Measurements from ENCODE around the gene NRXN3. TPM values are rescaled to one million over a fixed set of nuclear protein-coding genes. Genes with fewer than 3 reads are reported as not detected.

Gene NRXN3
- polyA plus RNA-seq, 1 of the 3 experiments (the other 2 are of a cell fraction) = 1.6 TPM

- WGBS (ENCODE audit: low lambda C conversion rate) = 24% methylated on average over 5 of the region's 5 CpGs
- H2AFZ ChIP-seq (ENCODE audit: low read depth) = no peak overlapping the region
- CTCF ChIA-PET = no interaction called here
- no peak overlapping the region for H3K27ac ChIP-seq (ENCODE audit: low read depth in 2 of 2, low read length in 1 of 2)
- TF ChIP-seq, protein P1, sequence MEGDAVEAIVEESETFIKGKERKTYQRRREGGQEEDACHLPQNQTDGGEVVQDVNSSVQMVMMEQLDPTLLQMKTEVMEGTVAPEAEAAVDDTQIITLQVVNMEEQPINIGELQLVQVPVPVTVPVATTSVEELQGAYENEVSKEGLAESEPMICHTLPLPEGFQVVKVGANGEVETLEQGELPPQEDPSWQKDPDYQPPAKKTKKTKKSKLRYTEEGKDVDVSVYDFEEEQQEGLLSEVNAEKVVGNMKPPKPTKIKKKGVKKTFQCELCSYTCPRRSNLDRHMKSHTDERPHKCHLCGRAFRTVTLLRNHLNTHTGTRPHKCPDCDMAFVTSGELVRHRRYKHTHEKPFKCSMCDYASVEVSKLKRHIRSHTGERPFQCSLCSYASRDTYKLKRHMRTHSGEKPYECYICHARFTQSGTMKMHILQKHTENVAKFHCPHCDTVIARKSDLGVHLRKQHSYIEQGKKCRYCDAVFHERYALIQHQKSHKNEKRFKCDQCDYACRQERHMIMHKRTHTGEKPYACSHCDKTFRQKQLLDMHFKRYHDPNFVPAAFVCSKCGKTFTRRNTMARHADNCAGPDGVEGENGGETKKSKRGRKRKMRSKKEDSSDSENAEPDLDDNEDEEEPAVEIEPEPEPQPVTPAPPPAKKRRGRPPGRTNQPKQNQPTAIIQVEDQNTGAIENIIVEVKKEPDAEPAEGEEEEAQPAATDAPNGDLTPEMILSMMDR (IDR thresholded peaks at IDR 0.05) = no peak
- TF ChIP-seq FOXJ3 (CRISPR knock-in tag; IDR thresholded peaks at IDR 0.05) = no peak
- TF ChIP-seq GABPA (IDR thresholded peaks at IDR 0.05; ENCODE audit: low read depth) = no peak
- TF ChIP-seq SIN3A (IDR thresholded peaks at IDR 0.05; ENCODE audit: borderline replicate concordance, low read depth, low read length) = no peak
- TF ChIP-seq YY1 (IDR thresholded peaks at IDR 0.05; ENCODE audit: low read depth) = no peak
- TF ChIP-seq MEF2A (IDR thresholded peaks at IDR 0.05; ENCODE audit: borderline replicate concordance, low read depth) = no peak
- TF ChIP-seq POLR2AphosphoS5 (IDR thresholded peaks at IDR 0.05; ENCODE audit: low read depth, low read length) = no peak
- no peak for TF ChIP-seq IRF3 (IDR thresholded peaks at IDR 0.05; ENCODE audit: low read depth, low read length)
- TF ChIP-seq NFIC (IDR thresholded peaks at IDR 0.05; ENCODE audit: borderline replicate concordance) = no peak
- no peak for TF ChIP-seq RXRA (IDR thresholded peaks at IDR 0.05; ENCODE audit: borderline replicate concordance, low read depth)
- no peak for TF ChIP-seq PBX3 (IDR thresholded peaks at IDR 0.05)
- no peaks in the 10 kb centered on the region for H3K36me3 ChIP-seq (replicated peaks in 1 of 2; ENCODE audit: control insufficient read depth in 1 of 2, insufficient read depth in 2 of 2, low read length in 1 of 2)
- no peaks in the 10 kb centered on the region for H4K20me1 ChIP-seq (ENCODE audit: insufficient read depth)
- H3K9me3 ChIP-seq = no peaks in the 10 kb centered on the region
- H3K27me3 ChIP-seq (ENCODE audit: insufficient read depth) = no peaks in the 10 kb centered on the region
- H3K4me1 ChIP-seq (ENCODE audit: control insufficient read depth in 1 of 2, insufficient read depth in 2 of 2, low read depth in 1 of 2, low read length in 1 of 2) = no peaks in the 10 kb centered on the region
- POLR2A ChIA-PET = no interaction called here
- no peak overlapping the region for H3K4me3 ChIP-seq (ENCODE audit: low read depth in 2 of 2, low read length in 1 of 2)
- H3K4me2 ChIP-seq = no peak overlapping the region
- no peaks in the 10 kb centered on the region for H3F3A ChIP-seq (replicated peaks; ENCODE audit: insufficient read depth)
- no peak for DNase-seq
- H3K9ac ChIP-seq = no peak overlapping the region
- H3K9me2 ChIP-seq = no peaks in the 10 kb centered on the region
- no peaks in the 10 kb centered on the region for H3K79me2 ChIP-seq (ENCODE audit: insufficient read depth)
Observed at GRCh38 chr14:78184157-78184556, 14.0 kb downstream of the NRXN3 start.

GRCh38 chr14:78186277-78186676 lies 16.1 kb downstream of the NRXN3 start:
- no peak overlapping the region for H3K27ac ChIP-seq (ENCODE audit: low read depth in 2 of 2, low read length in 1 of 2)
- no peaks in the 10 kb centered on the region for H3K9me3 ChIP-seq
- no peaks in the 10 kb centered on the region for H3F3A ChIP-seq (replicated peaks; ENCODE audit: insufficient read depth)
- H3K27me3 ChIP-seq (ENCODE audit: insufficient read depth) = no peaks in the 10 kb centered on the region
- H2AFZ ChIP-seq (ENCODE audit: low read depth) = no peak overlapping the region
- 35% methylated on average over 6 of the region's 6 CpGs for WGBS (ENCODE audit: low lambda C conversion rate)
- H3K4me1 ChIP-seq (ENCODE audit: control insufficient read depth in 1 of 2, insufficient read depth in 2 of 2, low read depth in 1 of 2, low read length in 1 of 2) = no peaks in the 10 kb centered on the region
- H3K4me2 ChIP-seq = no peak overlapping the region
- no peaks in the 10 kb centered on the region for H4K20me1 ChIP-seq (ENCODE audit: insufficient read depth)
- POLR2A ChIA-PET = no interaction called here
- no peaks in the 10 kb centered on the region for H3K79me2 ChIP-seq (ENCODE audit: insufficient read depth)
- DNase-seq = no peak
- no peak overlapping the region for H3K4me3 ChIP-seq (ENCODE audit: low read depth in 2 of 2, low read length in 1 of 2)
- CTCF ChIA-PET = no interaction called here
- no peaks in the 10 kb centered on the region for H3K9me2 ChIP-seq
- H3K36me3 ChIP-seq (replicated peaks in 1 of 2; ENCODE audit: control insufficient read depth in 1 of 2, insufficient read depth in 2 of 2, low read length in 1 of 2) = no peaks in the 10 kb centered on the region
- H3K9ac ChIP-seq = no peak overlapping the region
- TF ChIP-seq NRF1 (IDR thresholded peaks at IDR 0.05; ENCODE audit: low read depth, low read length) (no peak), YY1 (IDR thresholded peaks at IDR 0.05; ENCODE audit: low read depth) (no peak), NFIC (IDR thresholded peaks at IDR 0.05; ENCODE audit: borderline replicate concordance) (no peak), MAX (IDR thresholded peaks at IDR 0.05; ENCODE audit: low read depth) (no peak), FOXM1 (IDR thresholded peaks at IDR 0.05; ENCODE audit: low read depth) (no peak), RCOR1 (IDR thresholded peaks at IDR 0.05; ENCODE audit: low read length) (no peak), FOXJ3 (CRISPR knock-in tag; IDR thresholded peaks at IDR 0.05) (no peak), MEF2A (IDR thresholded peaks at IDR 0.05; ENCODE audit: borderline replicate concordance, low read depth) (no peak), ELF1 (IDR thresholded peaks at IDR 0.05) (no peak), EZH2phosphoT487 (IDR thresholded peaks at IDR 0.05; ENCODE audit: borderline replicate concordance, low read depth) (no peak), RXRA (IDR thresholded peaks at IDR 0.05; ENCODE audit: borderline replicate concordance, low read depth) (no peak), PBX3 (IDR thresholded peaks at IDR 0.05) (no peak), GABPA (IDR thresholded peaks at IDR 0.05; ENCODE audit: low read depth) (no peak)
- TF ChIP-seq, protein P2, sequence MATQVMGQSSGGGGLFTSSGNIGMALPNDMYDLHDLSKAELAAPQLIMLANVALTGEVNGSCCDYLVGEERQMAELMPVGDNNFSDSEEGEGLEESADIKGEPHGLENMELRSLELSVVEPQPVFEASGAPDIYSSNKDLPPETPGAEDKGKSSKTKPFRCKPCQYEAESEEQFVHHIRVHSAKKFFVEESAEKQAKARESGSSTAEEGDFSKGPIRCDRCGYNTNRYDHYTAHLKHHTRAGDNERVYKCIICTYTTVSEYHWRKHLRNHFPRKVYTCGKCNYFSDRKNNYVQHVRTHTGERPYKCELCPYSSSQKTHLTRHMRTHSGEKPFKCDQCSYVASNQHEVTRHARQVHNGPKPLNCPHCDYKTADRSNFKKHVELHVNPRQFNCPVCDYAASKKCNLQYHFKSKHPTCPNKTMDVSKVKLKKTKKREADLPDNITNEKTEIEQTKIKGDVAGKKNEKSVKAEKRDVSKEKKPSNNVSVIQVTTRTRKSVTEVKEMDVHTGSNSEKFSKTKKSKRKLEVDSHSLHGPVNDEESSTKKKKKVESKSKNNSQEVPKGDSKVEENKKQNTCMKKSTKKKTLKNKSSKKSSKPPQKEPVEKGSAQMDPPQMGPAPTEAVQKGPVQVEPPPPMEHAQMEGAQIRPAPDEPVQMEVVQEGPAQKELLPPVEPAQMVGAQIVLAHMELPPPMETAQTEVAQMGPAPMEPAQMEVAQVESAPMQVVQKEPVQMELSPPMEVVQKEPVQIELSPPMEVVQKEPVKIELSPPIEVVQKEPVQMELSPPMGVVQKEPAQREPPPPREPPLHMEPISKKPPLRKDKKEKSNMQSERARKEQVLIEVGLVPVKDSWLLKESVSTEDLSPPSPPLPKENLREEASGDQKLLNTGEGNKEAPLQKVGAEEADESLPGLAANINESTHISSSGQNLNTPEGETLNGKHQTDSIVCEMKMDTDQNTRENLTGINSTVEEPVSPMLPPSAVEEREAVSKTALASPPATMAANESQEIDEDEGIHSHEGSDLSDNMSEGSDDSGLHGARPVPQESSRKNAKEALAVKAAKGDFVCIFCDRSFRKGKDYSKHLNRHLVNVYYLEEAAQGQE (IDR thresholded peaks at IDR 0.05; ENCODE audit: low read depth, low read length) = no peak

Measured in SK-N-SH (cell line).